Measurements from ENCODE around the gene CEP104.

DNA sequence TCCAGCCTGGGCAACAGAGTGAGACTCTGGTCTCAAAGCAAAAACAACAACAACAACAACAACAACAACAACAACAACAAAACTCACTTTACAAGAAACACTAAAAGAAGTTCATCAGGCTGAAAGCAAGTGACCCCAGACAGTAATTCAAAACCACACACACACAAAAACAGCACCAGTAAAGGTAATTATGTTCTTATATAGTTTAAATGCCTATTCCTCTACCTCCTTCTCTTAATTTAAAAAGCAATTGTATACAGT, 41.4 kb upstream of the CEP104 start:
- TF ChIP-seq CTCF (IDR thresholded peaks at IDR 0.05) (no peak), POLR2A (IDR thresholded peaks at IDR 0.05) (no peak)
